Activated CD8-positive, alpha-beta T cell treated with anti-CD3 and anti-CD28 coated beads for 36 hours (primary cell): ENCODE results near the gene ALKBH3. TPM values are rescaled to one million over a fixed set of nuclear protein-coding genes. Genes with fewer than 3 reads are reported as not detected.

Source experiments
- ATAC-seq: fragments of 200-7000 bp; cut with Tn5 transposase; one replicate; pipeline ENCODE4 v1.10.0; 2021; ENCODE audit warnings: mild to moderate bottlenecking, moderate library complexity
- CTCF ChIA-PET: fragments of 350-600 bp; sonication (Branson Sonifier 250); formaldehyde crosslinking; loops from one replicate; lab custom pipeline; 2021; ENCODE audit warnings: antibody characterized with exemption; lab: Charles Lee
- POLR2A ChIA-PET: fragments of 350-600 bp; sonication (Branson Sonifier 250); formaldehyde crosslinking; loops from one replicate; lab custom pipeline; 2021; ENCODE audit warnings: antibody characterized with exemption; lab: Charles Lee
- DNase-seq: peaks from one replicate; pipeline ENCODE4 v3.0.0-alpha.2; 2020
- H3K27ac Mint-ChIP-seq: one replicate; pipeline ENCODE4 v1.8.0; 2021; ENCODE audit warnings: mild to moderate bottlenecking, mixed read lengths
- H3K27me3 Mint-ChIP-seq: one replicate; pipeline ENCODE4 v1.8.0; 2021; ENCODE audit warnings: mixed read lengths
- H3K36me3 Mint-ChIP-seq: one replicate; pipeline ENCODE4 v1.8.0; 2021; ENCODE audit warnings: low read depth, mixed read lengths
- H3K4me1 Mint-ChIP-seq: one replicate; pipeline ENCODE4 v1.8.0; 2021; ENCODE audit warnings: low read depth, mixed read lengths
- H3K4me3 Mint-ChIP-seq: one replicate; pipeline ENCODE4 v1.8.0; 2021; ENCODE audit warnings: mild to moderate bottlenecking, moderate library complexity, mixed read lengths
- H3K9me3 Mint-ChIP-seq: one replicate; pipeline ENCODE4 v1.8.0; 2021; ENCODE audit warnings: mixed read lengths
- intact Hi-C: fragments of 100-400 bp; cut with micrococcal nuclease; formaldehyde crosslinking; loops from one replicate; pipeline ENCODE4 v1.10.0; 2022
- total RNA-seq, 2 experiments: library from RNA; stranded (reverse); gene quantifications; one replicate each; pipeline ENCODE4 v1.2.3, GENCODE V29; 2021
- TF ChIP-seq, protein P1 (sequence below): fragments of 200-600 bp; IDR thresholded peaks from one replicate; pipeline ENCODE4 v1.8.0; 2022; ENCODE audit warnings: antibody characterized with exemption, mild to moderate bottlenecking

The ALKBH3 gene
- total RNA-seq, 2 experiments from 2014 or later: 40.1 to 48.4 TPM

DNA sequence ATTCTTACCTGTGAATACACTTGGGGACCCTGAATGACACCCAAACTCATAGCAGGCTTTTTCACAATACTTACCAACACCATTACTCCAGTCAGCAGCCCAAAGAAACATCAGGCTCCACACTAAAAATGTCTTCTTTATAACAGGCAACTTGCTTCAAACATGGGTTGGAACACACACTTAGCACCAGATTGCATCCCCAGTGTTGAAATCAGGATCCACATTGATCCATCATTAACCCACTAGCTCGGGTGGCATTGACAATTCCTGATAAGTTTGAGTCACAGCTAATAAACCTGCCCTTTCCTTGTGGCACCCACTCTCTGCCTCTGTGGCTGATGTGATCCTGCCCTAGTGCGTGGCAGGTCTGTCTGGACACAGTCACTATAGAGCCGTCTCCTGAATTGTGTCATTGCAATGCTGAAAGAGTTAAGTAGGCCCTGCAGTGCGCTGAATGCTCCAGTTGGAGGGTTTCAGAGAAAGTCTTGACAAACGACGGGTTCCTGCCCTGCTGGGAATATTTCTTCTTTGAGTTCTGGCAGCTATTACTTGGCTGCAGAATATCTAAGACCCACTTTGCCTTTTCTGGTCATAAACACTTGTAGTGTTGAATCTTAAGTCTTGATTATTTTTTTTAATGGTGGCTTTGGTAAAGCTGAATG is 42.2 kb downstream of the ALKBH3 start:
- Mint-ChIP-seq H3K4me3 (no peak overlapping the region), H3K27ac (no peak overlapping the region), H3K36me3 (peaks cover 20% of the 10 kb centered on the region), H3K4me1 (peaks cover 14% of the 10 kb centered on the region), H3K9me3 (no peaks in the 10 kb centered on the region), H3K27me3 (no peaks in the 10 kb centered on the region)
- ChIA-PET POLR2A (no interaction called here), CTCF (interaction anchor here (0.9 to 1.4 kb wide), 3 partner anchors 24 to 171 kb away, joined by 3 read pairs; no protein-coding TSS in a partner anchor)
- TF ChIP-seq, protein P1, sequence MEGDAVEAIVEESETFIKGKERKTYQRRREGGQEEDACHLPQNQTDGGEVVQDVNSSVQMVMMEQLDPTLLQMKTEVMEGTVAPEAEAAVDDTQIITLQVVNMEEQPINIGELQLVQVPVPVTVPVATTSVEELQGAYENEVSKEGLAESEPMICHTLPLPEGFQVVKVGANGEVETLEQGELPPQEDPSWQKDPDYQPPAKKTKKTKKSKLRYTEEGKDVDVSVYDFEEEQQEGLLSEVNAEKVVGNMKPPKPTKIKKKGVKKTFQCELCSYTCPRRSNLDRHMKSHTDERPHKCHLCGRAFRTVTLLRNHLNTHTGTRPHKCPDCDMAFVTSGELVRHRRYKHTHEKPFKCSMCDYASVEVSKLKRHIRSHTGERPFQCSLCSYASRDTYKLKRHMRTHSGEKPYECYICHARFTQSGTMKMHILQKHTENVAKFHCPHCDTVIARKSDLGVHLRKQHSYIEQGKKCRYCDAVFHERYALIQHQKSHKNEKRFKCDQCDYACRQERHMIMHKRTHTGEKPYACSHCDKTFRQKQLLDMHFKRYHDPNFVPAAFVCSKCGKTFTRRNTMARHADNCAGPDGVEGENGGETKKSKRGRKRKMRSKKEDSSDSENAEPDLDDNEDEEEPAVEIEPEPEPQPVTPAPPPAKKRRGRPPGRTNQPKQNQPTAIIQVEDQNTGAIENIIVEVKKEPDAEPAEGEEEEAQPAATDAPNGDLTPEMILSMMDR: no peak
- intact Hi-C loops: no loop called here
- ATAC-seq (no peak), DNase-seq (no peak)

DNA sequence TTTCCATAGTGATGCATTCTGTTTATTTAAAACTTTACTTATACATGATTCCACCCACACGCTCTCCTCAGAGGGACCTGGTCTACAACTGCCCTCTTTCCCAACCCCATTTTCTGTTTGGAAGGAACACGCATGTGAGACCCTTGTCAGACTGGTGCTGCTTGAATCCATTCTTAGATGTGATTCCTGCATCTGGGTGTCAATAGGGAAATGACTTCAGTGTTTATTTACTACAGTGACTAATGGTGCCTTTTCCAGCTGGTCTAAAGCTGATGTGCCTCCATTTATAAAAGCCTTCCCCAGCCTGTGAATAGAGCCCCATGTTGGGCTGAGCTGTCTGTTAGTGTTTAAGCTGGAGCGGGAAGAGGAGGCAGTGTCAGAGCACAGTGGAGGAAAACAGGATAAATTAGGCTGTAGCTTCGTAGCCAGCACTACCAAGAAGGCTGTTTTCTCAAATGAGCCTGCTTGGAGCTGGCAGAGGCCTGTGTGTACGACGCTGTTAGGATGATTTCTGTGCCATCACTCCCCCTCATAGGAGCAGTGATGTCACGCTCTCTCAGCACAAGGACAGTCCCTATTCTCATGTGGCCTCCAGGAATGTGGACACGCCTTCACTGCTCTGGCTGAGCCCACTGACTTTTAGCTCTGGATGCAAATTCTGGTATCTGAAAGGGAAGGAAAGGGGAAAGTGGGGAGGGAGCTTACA is 42.9 kb downstream of the ALKBH3 start:
- Mint-ChIP-seq H3K4me3 (no peak overlapping the region), H3K4me1 (peaks cover 14% of the 10 kb centered on the region), H3K36me3 (peaks cover 17% of the 10 kb centered on the region), H3K27me3 (no peaks in the 10 kb centered on the region), H3K9me3 (no peaks in the 10 kb centered on the region), H3K27ac (no peak overlapping the region)
- intact Hi-C loops: no loop called here
- POLR2A ChIA-PET: no interaction called here
- CTCF ChIA-PET: interaction anchor here (0.9 to 1.4 kb wide), 3 partner anchors 23 to 170 kb away, joined by 3 read pairs; no protein-coding TSS in a partner anchor
- TF ChIP-seq, protein P1: no peak
- ATAC-seq (no peak), DNase-seq (no peak)

DNA sequence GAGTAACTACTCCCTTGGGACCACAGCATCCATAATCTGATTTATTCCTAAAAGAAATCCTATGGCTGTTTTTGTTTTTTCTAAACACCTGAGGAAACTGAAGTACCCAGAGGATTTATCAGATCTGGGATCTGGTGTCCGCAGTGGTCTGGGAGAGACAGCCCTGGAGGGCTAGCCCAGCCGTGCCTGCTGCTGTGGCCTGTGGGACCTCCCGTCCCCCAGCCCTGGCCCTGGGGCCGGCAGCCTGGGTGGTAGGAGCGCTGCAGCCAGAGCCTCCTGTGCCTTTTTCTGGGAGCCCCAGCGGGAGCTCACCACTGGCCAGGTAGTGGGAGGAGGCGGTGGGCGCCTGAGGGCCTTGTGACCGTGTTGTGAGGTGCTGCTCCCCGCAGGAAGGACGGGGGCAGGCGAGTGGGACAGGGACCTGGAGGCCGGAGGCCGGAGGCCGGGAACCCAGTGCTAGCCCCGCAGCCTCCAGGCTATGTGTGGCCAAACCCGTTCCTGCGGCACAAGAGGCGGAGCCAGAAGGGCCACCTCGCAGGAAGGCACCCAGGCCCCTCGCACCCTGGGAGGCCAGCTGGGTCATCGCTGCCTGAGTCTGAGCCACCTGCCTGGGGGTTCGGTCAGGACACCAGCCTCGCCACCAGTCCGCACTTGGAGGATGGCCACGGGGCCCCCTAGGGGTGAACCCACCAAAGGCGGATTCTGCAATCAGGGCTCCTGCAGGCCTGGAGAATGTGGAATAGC is 43.7 kb downstream of the ALKBH3 start:
- Mint-ChIP-seq H3K4me3 (no peak overlapping the region), H3K4me1 (peaks cover 14% of the 10 kb centered on the region), H3K27ac (no peak overlapping the region), H3K27me3 (no peaks in the 10 kb centered on the region), H3K36me3 (peaks cover 13% of the 10 kb centered on the region), H3K9me3 (no peaks in the 10 kb centered on the region)
- POLR2A ChIA-PET: no interaction called here
- ATAC-seq (no peak), DNase-seq (no peak)
- CTCF ChIA-PET: interaction anchor here (0.9 to 1.0 kb wide), 2 partner anchors 21 to 170 kb away, joined by 3 read pairs; no protein-coding TSS in a partner anchor
- TF ChIP-seq, protein P1: no peak
- intact Hi-C loops: no loop called here

DNA sequence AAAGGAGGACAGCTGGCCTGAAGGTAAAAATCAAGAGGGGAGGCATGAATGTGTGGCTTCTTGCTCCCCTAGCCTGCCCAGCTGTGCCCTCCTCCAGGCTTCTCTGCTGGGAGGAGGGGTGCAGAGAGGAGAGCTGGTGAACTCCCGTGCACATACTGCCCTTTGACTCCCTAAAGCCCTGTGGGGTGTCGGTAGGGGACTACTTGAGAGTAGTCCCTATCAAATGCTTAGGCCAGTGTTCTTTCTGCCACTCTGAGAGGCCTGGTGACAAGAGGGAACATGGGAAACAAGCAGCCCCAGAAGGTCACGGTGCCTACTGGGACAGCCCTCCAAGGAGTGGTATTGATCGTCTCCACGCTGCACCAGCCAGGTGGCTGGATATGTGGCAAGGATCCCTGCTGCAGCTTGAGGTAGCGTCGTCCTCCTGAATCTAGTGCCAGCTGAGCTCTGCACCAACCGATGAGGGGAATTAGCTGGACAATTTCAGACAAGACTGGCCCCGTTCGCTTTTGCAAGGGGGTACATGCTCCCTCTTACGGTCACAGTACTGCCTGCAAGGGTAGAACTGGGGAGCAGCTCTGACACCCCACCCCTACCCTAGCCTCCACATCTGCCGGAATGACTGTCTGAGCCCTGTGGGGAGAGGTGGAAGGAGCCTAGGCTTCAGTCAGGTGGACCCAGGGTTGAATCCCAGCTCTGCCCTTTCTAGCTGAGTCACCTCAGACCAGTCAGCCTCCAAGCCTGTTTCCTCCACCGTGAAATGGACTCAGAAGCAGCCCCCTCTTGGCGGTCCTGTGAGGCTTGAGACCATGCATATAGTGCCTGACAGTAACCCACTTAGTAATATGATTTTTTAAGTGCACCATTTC is 44.7 kb downstream of the ALKBH3 start:
- ChIA-PET POLR2A (no interaction called here), CTCF (interaction anchor here (1.0 kb wide), 1 partner anchor 20 kb away, joined by 3 read pairs; no protein-coding TSS in a partner anchor)
- no peak overlapping the region for H3K27ac Mint-ChIP-seq
- no peak overlapping the region for H3K4me3 Mint-ChIP-seq
- no peak for ATAC-seq
- no peaks in the 10 kb centered on the region for H3K9me3 Mint-ChIP-seq
- TF ChIP-seq, protein P1: no peak
- no peak for DNase-seq
- peaks cover 7% of the 10 kb centered on the region for H3K36me3 Mint-ChIP-seq
- H3K4me1 Mint-ChIP-seq: peaks cover 13% of the 10 kb centered on the region
- H3K27me3 Mint-ChIP-seq: no peaks in the 10 kb centered on the region
- intact Hi-C loops: no loop called here
